GM23338 (cell line): ENCODE measurements around the gene FAF1.

ENCODE experiments used
- CREB1 ChIP-seq: fragments of 250-450 bp; sonication (Bioruptor Pico); IDR thresholded peaks from 2 replicates; pipeline ENCODE4 v1.5.0; 2020; ENCODE audit warnings: low read depth, mild to moderate bottlenecking, moderate library complexity
- CTCF ChIP-seq, 2 experiments: fragments of 200-600 bp in 1 of 2; sonication (generic) in 1 of 2; conservative IDR thresholded peaks; 2 replicates each; pipeline versions ENCODE4 v1.5.1 to v1.6.1; 2016 to 2017; ENCODE audit warnings: antibody characterized with exemption in 2 of 2, low read depth in 2 of 2, mild to moderate bottlenecking in 2 of 2, moderate library complexity in 1 of 2
- ETS1 ChIP-seq: IDR thresholded peaks from 2 replicates; pipeline ENCODE4 v1.6.1; 2016; ENCODE audit warnings: antibody characterized with exemption
- EZH2 ChIP-seq: fragments of 200-600 bp; sonication (generic); IDR thresholded peaks from one replicate; pipeline ENCODE4 v1.8.0; 2017; ENCODE audit warnings: antibody characterized with exemption, mild to moderate bottlenecking, low read depth; ENCODE audit not compliant: unreplicated experiment
- EZH2phosphoT487 ChIP-seq: fragments of 200-600 bp; sonication (generic); IDR thresholded peaks from one replicate; pipeline ENCODE4 v1.8.1; 2018; ENCODE audit warnings: antibody characterized with exemption; ENCODE audit not compliant: unreplicated experiment
- JUNB ChIP-seq: IDR thresholded peaks from one replicate; pipeline ENCODE4 v1.6.1; 2016; ENCODE audit warnings: antibody characterized with exemption; ENCODE audit not compliant: unreplicated experiment
- POLR2AphosphoS5 ChIP-seq: IDR thresholded peaks from 2 replicates; pipeline ENCODE4 v1.6.1; 2016; ENCODE audit warnings: antibody characterized with exemption, low read depth
- REST ChIP-seq: IDR thresholded peaks from one replicate; pipeline ENCODE4 v1.6.1; 2018; ENCODE audit warnings: antibody characterized with exemption; ENCODE audit not compliant: unreplicated experiment
- STAT1 ChIP-seq: IDR thresholded peaks from one replicate; pipeline ENCODE4 v1.6.1; 2016; ENCODE audit warnings: antibody characterized with exemption; ENCODE audit not compliant: unreplicated experiment

GRCh38 chr1:50978852-50979781, 19.1 kb upstream of the FAF1 start:
- TF ChIP-seq REST (no peak), CTCF (conservative IDR thresholded peaks at IDR 0.05; ENCODE audit: low read depth in 2 of 2) (no peak), EZH2 (no peak), POLR2AphosphoS5 (no peak), STAT1 (no peak), ETS1 (no peak), EZH2phosphoT487 (no peak), CREB1 (CRISPR knock-in tag) (no peak), JUNB (no peak)
